KMS-11 (cell line): ENCODE data around the gene SSH3.

Experiments used
- H2AFZ ChIP-seq: fragments of 200-600 bp; sonication (generic); 2 replicates; pipeline ENCODE4 v1.6.1; 2016; ENCODE audit warnings: antibody characterized with exemption, mixed run types, low read depth
- H3K27ac ChIP-seq: fragments of 200-600 bp; sonication (generic); 2 replicates; pipeline ENCODE4 v1.6.1; 2016; ENCODE audit warnings: mild to moderate bottlenecking, mixed run types
- H3K27me3 ChIP-seq: fragments of 200-600 bp; sonication (generic); 2 replicates; pipeline ENCODE4 v1.6.1; 2017; ENCODE audit warnings: mild to moderate bottlenecking, low read depth, mixed run types, moderate library complexity; ENCODE audit not compliant: insufficient read depth
- H3K36me3 ChIP-seq: fragments of 200-600 bp; sonication (generic); 2 replicates; pipeline ENCODE4 v1.6.1; 2017; ENCODE audit warnings: mild to moderate bottlenecking, mixed run types; ENCODE audit not compliant: insufficient read depth
- H3K4me1 ChIP-seq: fragments of 200-600 bp; sonication (generic); 2 replicates; pipeline ENCODE4 v1.6.1; 2016; ENCODE audit warnings: mild to moderate bottlenecking, low read depth, mixed run types; ENCODE audit not compliant: poor library complexity, severe bottlenecking
- H3K4me2 ChIP-seq: fragments of 200-600 bp; sonication (generic); 2 replicates; pipeline ENCODE4 v1.7.0; 2016; ENCODE audit warnings: mild to moderate bottlenecking, mixed run types
- H3K4me3 ChIP-seq: fragments of 200-600 bp; sonication (generic); IDR thresholded peaks from 2 replicates; pipeline ENCODE4 v1.6.1; 2017; ENCODE audit warnings: low read depth, low read length, mixed read lengths; ENCODE audit not compliant: insufficient read depth
- H3K79me2 ChIP-seq: fragments of 200-600 bp; sonication (generic); 2 replicates; pipeline ENCODE4 v1.6.1; 2016; ENCODE audit warnings: low read depth, mixed run types; ENCODE audit not compliant: insufficient read depth
- H3K9ac ChIP-seq: fragments of 200-600 bp; sonication (generic); 2 replicates; pipeline ENCODE4 v1.6.1; 2016; ENCODE audit warnings: mild to moderate bottlenecking, mixed run types
- H4K20me1 ChIP-seq: fragments of 200-600 bp; sonication (generic); 2 replicates; pipeline ENCODE4 v1.6.1; 2016; ENCODE audit warnings: mild to moderate bottlenecking, mixed run types; ENCODE audit not compliant: insufficient read depth
- TF ChIP-seq, protein P1 (sequence below): fragments of 200-600 bp; sonication (generic); conservative IDR thresholded peaks from 2 replicates; pipeline ENCODE4 v1.6.1; 2017; ENCODE audit warnings: low read depth, mild to moderate bottlenecking, antibody characterized with exemption, low read length, moderate library complexity, mixed read lengths

Gene SSH3

DNA sequence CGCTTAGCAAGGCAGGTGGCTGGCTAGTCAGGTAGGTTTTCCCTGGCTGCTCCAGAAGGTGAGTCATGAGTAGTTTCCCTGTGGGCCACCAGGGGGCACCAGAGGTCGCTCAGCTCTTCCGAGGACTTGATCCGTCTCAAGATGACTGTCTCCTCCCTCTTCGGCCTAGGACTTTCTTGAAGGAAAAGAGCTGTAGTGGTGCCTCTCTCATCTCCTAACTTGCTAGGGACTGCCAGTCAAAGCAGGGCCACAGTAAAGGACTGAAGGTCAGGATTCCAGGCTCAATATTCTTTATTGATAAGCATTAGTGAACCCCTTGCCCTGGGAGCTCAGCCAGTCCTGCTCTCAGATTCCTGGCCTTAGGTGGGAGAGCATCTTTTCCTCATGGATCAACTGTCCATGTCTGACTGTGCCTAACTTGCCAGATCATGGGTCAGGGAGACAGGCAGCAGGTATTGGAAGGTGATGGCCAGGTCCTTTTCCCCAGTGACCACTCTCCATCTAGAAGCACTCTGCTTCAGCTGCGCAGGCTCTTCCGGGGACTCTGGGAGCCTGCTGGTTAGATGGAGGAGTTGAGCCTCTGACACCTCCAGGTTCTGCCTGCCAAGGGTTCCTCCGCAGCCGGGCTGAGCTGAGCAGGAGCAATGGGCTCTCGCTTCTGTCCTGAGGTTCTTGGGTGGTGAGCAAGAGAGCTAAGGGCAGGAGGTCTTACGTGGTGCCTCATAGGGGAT, 48.1 kb downstream of the SSH3 start:
- Histone ChIP-seq H4K20me1 (no peaks in the 10 kb centered on the region), H3K36me3 (no peaks in the 10 kb centered on the region), H3K27ac (no peak overlapping the region), H3K4me2 (no peak overlapping the region; the same call in 1 of the 2 replicates), H3K4me3 (no peak overlapping the region), H2AFZ (peak overlapping the region; percentile 10; the same call in 1 of the 2 replicates), H3K9ac (no peak overlapping the region), H3K79me2 (no peaks in the 10 kb centered on the region), H3K4me1 (peaks cover 41% of the 10 kb centered on the region), H3K27me3 (no peaks in the 10 kb centered on the region)
- TF ChIP-seq, protein P1, sequence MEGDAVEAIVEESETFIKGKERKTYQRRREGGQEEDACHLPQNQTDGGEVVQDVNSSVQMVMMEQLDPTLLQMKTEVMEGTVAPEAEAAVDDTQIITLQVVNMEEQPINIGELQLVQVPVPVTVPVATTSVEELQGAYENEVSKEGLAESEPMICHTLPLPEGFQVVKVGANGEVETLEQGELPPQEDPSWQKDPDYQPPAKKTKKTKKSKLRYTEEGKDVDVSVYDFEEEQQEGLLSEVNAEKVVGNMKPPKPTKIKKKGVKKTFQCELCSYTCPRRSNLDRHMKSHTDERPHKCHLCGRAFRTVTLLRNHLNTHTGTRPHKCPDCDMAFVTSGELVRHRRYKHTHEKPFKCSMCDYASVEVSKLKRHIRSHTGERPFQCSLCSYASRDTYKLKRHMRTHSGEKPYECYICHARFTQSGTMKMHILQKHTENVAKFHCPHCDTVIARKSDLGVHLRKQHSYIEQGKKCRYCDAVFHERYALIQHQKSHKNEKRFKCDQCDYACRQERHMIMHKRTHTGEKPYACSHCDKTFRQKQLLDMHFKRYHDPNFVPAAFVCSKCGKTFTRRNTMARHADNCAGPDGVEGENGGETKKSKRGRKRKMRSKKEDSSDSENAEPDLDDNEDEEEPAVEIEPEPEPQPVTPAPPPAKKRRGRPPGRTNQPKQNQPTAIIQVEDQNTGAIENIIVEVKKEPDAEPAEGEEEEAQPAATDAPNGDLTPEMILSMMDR: peak; percentile 80

DNA sequence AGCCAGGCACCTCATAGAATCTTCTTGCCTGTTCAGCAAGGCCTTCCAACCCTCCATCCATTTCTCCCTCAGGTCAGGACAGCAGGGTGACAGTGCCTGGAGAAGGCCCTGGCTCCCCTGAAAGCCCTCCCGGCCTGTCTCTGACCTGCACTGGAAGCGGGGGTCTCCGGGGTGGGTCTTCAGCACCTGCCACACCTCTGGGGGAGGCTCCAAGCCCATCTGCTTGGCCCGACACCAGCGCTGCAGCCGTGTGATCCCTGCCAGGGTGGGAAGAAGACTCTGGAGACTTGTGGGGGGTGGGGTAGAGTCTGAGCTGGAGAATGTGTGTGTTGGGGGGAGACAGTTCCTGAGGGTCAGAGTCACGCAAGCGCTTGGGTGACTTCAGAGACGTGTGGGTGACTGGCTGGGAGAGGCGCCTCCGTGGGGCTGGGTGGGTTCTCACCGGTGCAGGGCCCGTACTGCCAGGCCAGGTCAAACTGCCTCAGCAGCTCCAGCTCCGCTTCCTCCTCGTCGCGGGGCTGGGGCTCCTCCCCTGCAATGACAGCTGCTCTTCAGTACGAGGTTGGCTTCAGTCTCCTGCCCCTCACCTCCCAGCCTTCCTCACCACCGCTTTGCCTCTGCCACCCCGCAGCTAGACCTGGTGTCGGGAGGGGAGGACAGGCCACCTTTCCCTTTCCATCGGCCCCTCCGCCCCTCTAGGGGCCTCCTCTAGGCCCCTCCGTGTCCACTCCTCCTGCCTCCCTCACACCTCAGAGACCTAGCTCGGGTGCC, 49.4 kb downstream of the SSH3 start:
- H3K27ac ChIP-seq: peak overlapping the region; percentile 69
- H3K4me2 ChIP-seq: peak overlapping the region; percentile 98
- peaks cover 50% of the 10 kb centered on the region for H3K4me1 ChIP-seq
- H3K36me3 ChIP-seq: no peaks in the 10 kb centered on the region
- H3K4me3 ChIP-seq: peak overlapping the region; percentile 62
- H2AFZ ChIP-seq: peak overlapping the region; percentile 88
- TF ChIP-seq, protein P1: no peak
- no peaks in the 10 kb centered on the region for H3K27me3 ChIP-seq
- H3K79me2 ChIP-seq: no peaks in the 10 kb centered on the region
- H3K9ac ChIP-seq: peak overlapping the region; percentile 59
- no peaks in the 10 kb centered on the region for H4K20me1 ChIP-seq

DNA sequence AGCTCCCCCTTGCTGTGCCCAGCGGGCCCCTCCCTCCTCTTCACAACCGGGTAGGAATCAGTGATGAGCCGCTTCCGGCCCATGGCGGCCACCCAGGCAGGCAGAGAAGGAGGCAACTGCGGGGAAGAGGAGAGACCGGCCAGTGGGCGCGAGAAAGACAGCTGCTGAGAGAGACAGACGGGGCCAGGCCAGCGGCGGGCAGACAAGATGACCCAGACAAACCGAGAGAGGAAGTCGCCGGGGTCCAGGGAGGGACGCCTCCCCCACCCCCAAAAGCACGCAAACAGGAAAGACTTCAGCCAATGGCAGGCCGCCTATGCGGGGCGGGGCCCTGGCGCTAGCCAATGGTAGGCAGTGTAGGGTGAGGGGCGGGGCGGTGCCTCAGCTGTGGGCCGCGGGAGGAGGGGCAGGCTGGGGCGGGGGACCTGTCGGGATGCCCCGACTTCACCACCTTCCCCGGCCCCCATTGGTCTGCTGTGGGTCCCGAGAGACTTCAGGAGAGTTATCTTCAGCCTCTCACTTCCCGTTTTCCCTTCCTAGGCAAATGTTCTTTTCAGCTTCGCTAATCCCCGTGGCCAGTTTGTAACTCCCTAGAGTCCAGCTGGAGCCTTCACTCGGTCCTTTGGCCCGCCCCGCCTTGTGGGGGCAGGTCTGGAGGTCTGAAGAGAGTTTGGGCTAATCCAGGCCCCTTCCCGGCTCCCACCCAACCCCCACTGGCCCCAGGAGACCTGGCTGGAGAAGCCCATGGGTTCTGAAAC, 50.2 kb downstream of the SSH3 start, which contains the start of gene POLD4:
POLD4 (minus strand) TSS at position 230 of the 758 bp plus-strand sequence; CDS start at position 83, 147 bp downstream.
- Histone ChIP-seq H2AFZ (peak within 1 kb of the TSS; percentile 88), H3K4me3 (peak within 1 kb of the TSS; percentile 62), H3K4me1 (peaks cover 50% of the 10 kb centered on the region)

More for the DNA sequence above, 50.2 kb downstream of the SSH3 start, which contains the start of gene POLD4:
- TF ChIP-seq, protein P1: no peak
- H3K9ac ChIP-seq: peak within 1 kb of the TSS; percentile 59
- no peaks in the 10 kb centered on the region for H4K20me1 ChIP-seq
- H3K27ac ChIP-seq: peak within 1 kb of the TSS; percentile 69
- peak within 1 kb of the TSS; percentile 98 for H3K4me2 ChIP-seq
- no peaks in the 10 kb centered on the region for H3K36me3 ChIP-seq
- H3K79me2 ChIP-seq: no peaks in the 10 kb centered on the region
- H3K27me3 ChIP-seq: no peaks in the 10 kb centered on the region
